Trophoblast cell (in vitro differentiated cells and primary cell): ENCODE data around the gene ZNF736.
"Not testable (repeated sequence)": the region's sequence is repeated elsewhere in the genome, so short reads cannot be mapped to it uniquely, and the experiment has no call there.

Experiments
- DNase-seq, 2 donors: peaks; one replicate each; pipeline ENCODE4 v3.0.0-alpha.2; 2016
- H2AFZ ChIP-seq: 2 replicates; pipeline ENCODE4 v1.6.1; 2013; ENCODE audit warnings: low read length, moderate library complexity, mild to moderate bottlenecking; ENCODE audit not compliant: insufficient read depth, poor library complexity
- H2AK5ac ChIP-seq: 2 replicates; pipeline ENCODE4 v1.6.1; 2013; ENCODE audit warnings: mild to moderate bottlenecking, low read length
- H2BK120ac ChIP-seq: 2 replicates; pipeline ENCODE4 v1.6.1; 2013; ENCODE audit warnings: low read length, mild to moderate bottlenecking, moderate library complexity; ENCODE audit not compliant: insufficient read depth, poor library complexity
- H2BK12ac ChIP-seq: 2 replicates; pipeline ENCODE4 v1.6.1; 2013; ENCODE audit warnings: mild to moderate bottlenecking, low read length, moderate library complexity
- H2BK5ac ChIP-seq: 2 replicates; pipeline ENCODE4 v1.6.1; 2013; ENCODE audit warnings: low read length, low read depth, moderate library complexity, mild to moderate bottlenecking; ENCODE audit not compliant: poor library complexity
- H3K14ac ChIP-seq: 2 replicates; pipeline ENCODE4 v1.6.1; 2013; ENCODE audit warnings: mild to moderate bottlenecking, low read length
- H3K18ac ChIP-seq: 2 replicates; pipeline ENCODE4 v1.6.1; 2013; ENCODE audit warnings: mild to moderate bottlenecking, low read length
- H3K23ac ChIP-seq: 2 replicates; pipeline ENCODE4 v1.6.1; 2013; ENCODE audit warnings: low read length
- H3K27ac ChIP-seq: 2 replicates; pipeline ENCODE4 v1.5.1; 2013; ENCODE audit warnings: low read depth, mild to moderate bottlenecking, inconsistent platforms, low read length, moderate library complexity
- H3K27me3 ChIP-seq: 2 replicates; pipeline ENCODE4 v1.6.1; 2013; ENCODE audit warnings: inconsistent platforms, mild to moderate bottlenecking, low read length, moderate library complexity; ENCODE audit not compliant: insufficient read depth
- H3K36me3 ChIP-seq, 2 experiments: 1 replicate in 1 of 2; 2 replicates in 1 of 2; pipeline ENCODE4 v1.6.1; 2013; ENCODE audit warnings: low read length in 2 of 2, mild to moderate bottlenecking in 2 of 2, moderate library complexity in 1 of 2; ENCODE audit not compliant: insufficient read depth in 2 of 2, control insufficient read depth in 1 of 2
- H3K4ac ChIP-seq: 2 replicates; pipeline ENCODE4 v1.6.1; 2013; ENCODE audit warnings: low read depth, mild to moderate bottlenecking, low read length, moderate library complexity
- H3K4me1 ChIP-seq, 2 experiments: 1 replicate in 1 of 2; 2 replicates in 1 of 2; pipeline ENCODE4 v1.6.1; 2013; ENCODE audit warnings: low read length in 2 of 2, mild to moderate bottlenecking in 2 of 2, moderate library complexity in 1 of 2; ENCODE audit not compliant: insufficient read depth in 2 of 2, control insufficient read depth in 1 of 2
- H3K4me2 ChIP-seq: 2 replicates; pipeline ENCODE4 v1.6.1; 2013; ENCODE audit warnings: inconsistent platforms, mild to moderate bottlenecking, low read length, moderate library complexity
- H3K4me3 ChIP-seq: 2 replicates; pipeline ENCODE4 v1.5.1; 2013; ENCODE audit warnings: mild to moderate bottlenecking, low read depth, low read length, inconsistent platforms
- H3K79me1 ChIP-seq: one replicate; pipeline ENCODE4 v1.6.1; 2013; ENCODE audit warnings: low read length
- H3K79me2 ChIP-seq: 2 replicates; pipeline ENCODE4 v1.6.1; 2013; ENCODE audit warnings: low read length, mild to moderate bottlenecking; ENCODE audit not compliant: control insufficient read depth, insufficient read depth, poor library complexity
- H3K9ac ChIP-seq: 2 replicates; pipeline ENCODE4 v1.6.1; 2013; ENCODE audit warnings: mild to moderate bottlenecking, low read length
- H3K9me3 ChIP-seq: 2 replicates; pipeline ENCODE4 v1.6.1; 2013; ENCODE audit warnings: low read depth, mild to moderate bottlenecking, control low read depth, inconsistent platforms, low read length; ENCODE audit not compliant: insufficient read depth
- H4K12ac ChIP-seq: 2 replicates; pipeline ENCODE4 v1.6.1; 2013; ENCODE audit warnings: low read depth, mild to moderate bottlenecking, low read length, moderate library complexity
- H4K8ac ChIP-seq: 2 replicates; pipeline ENCODE4 v1.6.1; 2013; ENCODE audit warnings: low read depth, mild to moderate bottlenecking, low read length, moderate library complexity
- H4K91ac ChIP-seq: one replicate; pipeline ENCODE4 v1.6.1; 2013; ENCODE audit warnings: low read depth, mild to moderate bottlenecking, low read length, moderate library complexity
- WGBS: extraction: QIAGEN DNeasy Blood & Tissue Kit; methylation state at CpG from one replicate; pipeline ENCODE4 v1.1.7; 2013; ENCODE audit warnings: missing lambda C conversion rate; ENCODE audit not compliant: insufficient read length, insufficient coverage; ENCODE audit errors: extremely low coverage; 5-methylcytosine and 5-hydroxymethylcytosine counted together

ZNF736 gene

DNA sequence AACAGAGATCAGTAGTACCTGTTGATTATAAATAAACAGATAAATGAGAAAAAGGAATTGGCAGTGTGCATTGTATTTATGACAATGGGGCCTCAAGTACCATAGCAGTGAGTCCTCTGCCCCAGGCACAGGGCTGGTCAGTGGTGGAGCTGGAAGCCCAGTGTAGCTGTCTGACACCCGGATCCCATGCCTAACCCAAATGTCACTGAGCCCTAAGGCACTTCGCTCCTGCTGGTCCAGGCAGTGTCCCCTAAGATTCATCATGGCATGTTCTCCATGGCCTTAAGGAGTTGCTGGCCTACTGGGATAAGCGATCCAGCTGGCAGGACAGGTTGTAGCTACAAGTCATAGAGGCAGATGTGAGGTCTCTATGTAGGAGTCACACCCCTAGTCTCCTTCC is 3.3 kb upstream of the ZNF736 start:
- Histone ChIP-seq H3K4me3 (no peak overlapping the region), H3K27me3 (no peaks in the 10 kb centered on the region), H3K14ac (no peak overlapping the region), H2AK5ac (no peak overlapping the region), H3K79me1 (no peaks in the 10 kb centered on the region), H3K9ac (no peak overlapping the region), H3K4me1 (no peaks in the 10 kb centered on the region), H3K4ac (no peak overlapping the region), H3K23ac (no peak overlapping the region), H3K4me2 (no peak overlapping the region), H3K18ac (no peak overlapping the region), H4K12ac (no peak overlapping the region), H2BK12ac (no peak overlapping the region), H4K8ac (no peak overlapping the region), H2AFZ (no peak overlapping the region), H4K91ac (no peak overlapping the region), H3K27ac (no peak overlapping the region), H2BK120ac (no peak overlapping the region), H2BK5ac (no peak overlapping the region), H3K9me3 (peaks cover 52% of the 10 kb centered on the region), H3K36me3 (no peaks in the 10 kb centered on the region), H3K79me2 (no peaks in the 10 kb centered on the region)
- WGBS: no CpG with 5 or more reads among the region's 3 CpGs
- DNase-seq: peak; percentile 64 to 79

DNA sequence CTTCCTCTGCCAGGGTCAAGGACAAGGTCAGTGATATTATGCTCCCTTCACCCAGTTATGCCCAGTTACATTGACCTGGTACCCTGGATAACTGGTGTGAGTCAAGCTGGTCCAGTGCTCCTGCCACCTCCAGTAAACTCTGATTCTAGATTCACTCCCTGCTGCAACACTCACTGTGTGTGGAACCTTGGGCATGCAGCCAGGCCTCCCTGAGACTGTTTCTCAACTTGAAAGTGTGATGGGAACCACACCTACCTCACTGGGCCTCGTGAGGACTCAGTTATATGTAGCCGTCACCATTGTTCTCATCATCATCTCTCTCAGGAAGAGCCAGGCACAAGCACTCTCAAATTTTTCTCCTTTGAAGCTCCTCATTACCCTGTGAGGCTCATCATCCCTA is 935 bp upstream of the ZNF736 start:
- Histone ChIP-seq H3K79me1 (no peaks in the 10 kb centered on the region), H3K79me2 (no peaks in the 10 kb centered on the region), H2BK5ac (no peak overlapping the region), H3K4me2 (no peak overlapping the region), H3K4me3 (peak overlapping the region; percentile 30), H3K36me3 (no peaks in the 10 kb centered on the region), H3K9me3 (peaks cover 37% of the 10 kb centered on the region), H2AFZ (no peak overlapping the region), H3K23ac (no peak overlapping the region), H3K18ac (no peak overlapping the region), H2AK5ac (no peak overlapping the region), H3K14ac (no peak overlapping the region), H3K27me3 (no peaks in the 10 kb centered on the region), H3K9ac (no peak overlapping the region), H4K8ac (no peak overlapping the region), H3K27ac (no peak overlapping the region), H3K4ac (no peak overlapping the region), H2BK12ac (no peak overlapping the region), H3K4me1 (no peaks in the 10 kb centered on the region), H4K12ac (no peak overlapping the region), H2BK120ac (no peak overlapping the region), H4K91ac (no peak overlapping the region)
- DNase-seq: no peak
- no CpG with 5 or more reads among the region's 2 CpGs for WGBS

DNA sequence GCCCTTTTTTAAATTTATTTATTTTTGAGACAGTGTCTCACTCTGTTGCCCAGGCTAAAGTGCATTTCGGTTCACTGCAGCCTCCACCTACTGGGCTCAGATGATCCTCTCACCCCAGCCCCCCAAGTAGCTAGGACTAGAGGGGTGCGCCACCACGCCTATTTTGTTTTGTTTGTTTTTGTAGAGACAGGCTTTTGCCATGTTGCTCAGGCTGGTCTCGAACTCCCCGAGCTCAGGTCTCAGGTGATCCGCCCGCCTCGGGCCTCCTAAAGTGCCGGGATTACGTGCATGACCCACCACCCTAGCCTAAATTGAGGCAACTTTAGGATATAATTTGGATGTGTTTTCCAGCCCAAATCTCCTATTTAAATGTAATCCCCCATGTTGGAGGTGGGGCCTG is 805 bp downstream of the ZNF736 start:
- Histone ChIP-seq H3K4me2 (peak overlapping the region; percentile 21), H3K79me1 (no peaks in the 10 kb centered on the region), H2BK12ac (no peak overlapping the region), H3K79me2 (no peaks in the 10 kb centered on the region), H3K36me3 (no peaks in the 10 kb centered on the region), H3K9me3 (peaks cover 34% of the 10 kb centered on the region), H2BK5ac (no peak overlapping the region), H4K91ac (no peak overlapping the region), H3K4me1 (no peaks in the 10 kb centered on the region), H3K18ac (no peak overlapping the region), H3K27me3 (no peaks in the 10 kb centered on the region), H4K12ac (no peak overlapping the region), H2AFZ (no peak overlapping the region), H4K8ac (no peak overlapping the region), H3K4me3 (no peak overlapping the region), H3K4ac (no peak overlapping the region), H3K23ac (no peak overlapping the region), H2BK120ac (no peak overlapping the region), H2AK5ac (no peak overlapping the region), H3K27ac (no peak overlapping the region), H3K9ac (no peak overlapping the region), H3K14ac (no peak overlapping the region)
- no peak for DNase-seq
- no CpG with 5 or more reads among the region's 10 CpGs for WGBS

DNA sequence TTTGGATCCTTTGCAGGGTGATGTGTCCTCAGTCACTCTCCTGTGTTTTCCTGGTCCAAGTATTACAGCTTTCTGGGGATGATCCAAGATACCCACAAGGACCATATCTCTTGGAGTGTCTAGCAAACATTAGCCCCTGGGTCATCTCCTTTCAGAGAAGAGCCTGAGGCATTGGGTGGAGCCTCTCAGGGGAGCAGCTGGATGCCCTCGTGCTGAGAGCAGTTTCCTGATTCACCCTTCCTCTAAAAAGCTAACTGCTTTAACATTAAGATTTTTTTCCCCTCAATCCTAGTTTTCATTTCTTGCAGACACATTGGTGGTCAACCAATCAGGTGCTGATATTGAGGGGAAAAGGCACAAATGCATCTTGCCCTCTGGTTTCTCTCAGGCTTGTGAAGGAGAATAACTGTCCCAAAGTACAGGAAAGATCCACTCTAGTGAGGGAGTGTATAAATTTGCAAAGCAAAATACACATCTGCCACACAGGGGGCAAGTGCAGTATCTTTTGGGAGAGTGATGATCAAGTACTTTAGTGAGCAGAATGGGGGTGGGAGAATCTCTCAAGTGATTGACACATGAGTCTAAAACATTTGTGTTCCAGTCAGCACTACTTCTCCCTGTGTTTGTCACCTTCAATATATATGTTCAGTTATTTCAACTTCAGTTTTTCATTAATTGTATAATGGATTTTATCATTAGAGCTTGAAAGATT is 2.4 kb downstream of the ZNF736 start:
- not testable (repeated sequence) for H3K27ac ChIP-seq, H3K9ac ChIP-seq, H2BK12ac ChIP-seq, H3K4me1 ChIP-seq, H4K12ac ChIP-seq, H3K4me3 ChIP-seq, H3K79me2 ChIP-seq, H4K91ac ChIP-seq, H3K4ac ChIP-seq, H3K79me1 ChIP-seq, H3K23ac ChIP-seq, H3K27me3 ChIP-seq, H2BK5ac ChIP-seq, H3K36me3 ChIP-seq, H3K4me2 ChIP-seq, H2AK5ac ChIP-seq, H2AFZ ChIP-seq, H3K18ac ChIP-seq, H3K14ac ChIP-seq, H2BK120ac ChIP-seq, H4K8ac ChIP-seq
- DNase-seq: peak in 1 of 2 donors; percentile 36
- no CpG with 5 or more reads among the region's 1 CpG for WGBS
- H3K9me3 ChIP-seq: peaks cover 26% of the 10 kb centered on the region
